MM.1S (cell line): ENCODE measurements around the gene NTN5.

Source experiments
- EZH2 ChIP-seq: fragments of 300-600 bp; sonication (generic); optimal IDR thresholded peaks from 2 replicates; pipeline ENCODE3; 2017; ENCODE audit warnings: low read depth, mild to moderate bottlenecking, antibody characterized with exemption, low read length, mixed read lengths
- TF ChIP-seq, protein P1 (sequence below): fragments of 300-600 bp; sonication (generic); IDR thresholded peaks from 2 replicates; pipeline ENCODE4 v1.5.1; 2016; ENCODE audit warnings: antibody characterized with exemption, low read length, mixed read lengths

DNA sequence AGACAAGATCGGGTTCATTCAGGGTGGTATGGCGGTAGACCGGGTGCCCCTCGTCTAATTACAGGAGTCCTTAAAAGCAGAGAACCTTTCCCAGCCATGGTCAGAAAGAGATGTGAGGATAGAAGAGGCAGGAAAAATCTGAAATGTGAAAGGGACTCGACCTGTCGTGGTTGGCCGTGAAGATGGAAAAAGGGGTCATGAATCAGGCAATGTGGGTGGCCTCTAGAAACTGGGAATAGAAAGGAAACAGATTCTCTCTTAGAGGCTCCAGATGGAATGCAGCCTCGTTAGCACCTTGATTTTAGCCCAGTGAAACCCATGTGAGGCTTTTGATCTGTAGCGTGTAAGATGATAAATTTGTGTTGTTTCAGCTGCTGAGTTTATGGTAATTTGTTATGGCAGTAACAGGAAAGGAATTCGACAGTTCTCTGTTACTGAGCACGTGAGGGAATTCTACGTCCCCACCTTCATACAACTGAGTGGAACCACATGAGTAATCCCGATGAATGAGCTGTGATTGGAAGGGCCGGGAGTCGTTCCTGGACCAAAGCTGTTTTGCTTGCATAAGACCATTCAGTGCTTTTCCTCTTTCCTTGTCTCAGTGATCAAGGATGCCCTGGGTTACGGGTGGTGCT, 15.9 kb downstream of the NTN5 start:
- TF ChIP-seq EZH2, result no peak
- TF ChIP-seq, protein P1, sequence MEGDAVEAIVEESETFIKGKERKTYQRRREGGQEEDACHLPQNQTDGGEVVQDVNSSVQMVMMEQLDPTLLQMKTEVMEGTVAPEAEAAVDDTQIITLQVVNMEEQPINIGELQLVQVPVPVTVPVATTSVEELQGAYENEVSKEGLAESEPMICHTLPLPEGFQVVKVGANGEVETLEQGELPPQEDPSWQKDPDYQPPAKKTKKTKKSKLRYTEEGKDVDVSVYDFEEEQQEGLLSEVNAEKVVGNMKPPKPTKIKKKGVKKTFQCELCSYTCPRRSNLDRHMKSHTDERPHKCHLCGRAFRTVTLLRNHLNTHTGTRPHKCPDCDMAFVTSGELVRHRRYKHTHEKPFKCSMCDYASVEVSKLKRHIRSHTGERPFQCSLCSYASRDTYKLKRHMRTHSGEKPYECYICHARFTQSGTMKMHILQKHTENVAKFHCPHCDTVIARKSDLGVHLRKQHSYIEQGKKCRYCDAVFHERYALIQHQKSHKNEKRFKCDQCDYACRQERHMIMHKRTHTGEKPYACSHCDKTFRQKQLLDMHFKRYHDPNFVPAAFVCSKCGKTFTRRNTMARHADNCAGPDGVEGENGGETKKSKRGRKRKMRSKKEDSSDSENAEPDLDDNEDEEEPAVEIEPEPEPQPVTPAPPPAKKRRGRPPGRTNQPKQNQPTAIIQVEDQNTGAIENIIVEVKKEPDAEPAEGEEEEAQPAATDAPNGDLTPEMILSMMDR, result no peak
